GM12872 (cell line): Measurements from ENCODE around the gene SENP7.

Experiments used
- TF ChIP-seq, protein P1 (sequence below): IDR thresholded peaks from 3 replicates; pipeline ENCODE4 v1.5.1; 2011; ENCODE audit warnings: low read depth, mild to moderate bottlenecking, low read length, moderate library complexity; ENCODE audit not compliant: insufficient read depth

Gene SENP7

DNA sequence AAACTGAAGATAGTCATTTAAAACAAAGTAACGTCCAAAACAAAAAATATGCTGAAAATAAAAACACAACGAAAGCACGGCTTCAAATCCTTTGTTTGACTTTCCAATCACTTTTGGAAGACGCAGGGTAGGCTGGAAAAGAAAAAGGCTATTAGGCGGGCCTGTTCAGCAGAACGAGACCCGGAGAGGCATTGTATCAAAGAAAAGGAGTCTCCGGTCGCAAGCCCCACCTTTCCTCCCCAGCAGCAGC lies 691 bp downstream of the SENP7 start:
- TF ChIP-seq, protein P1, sequence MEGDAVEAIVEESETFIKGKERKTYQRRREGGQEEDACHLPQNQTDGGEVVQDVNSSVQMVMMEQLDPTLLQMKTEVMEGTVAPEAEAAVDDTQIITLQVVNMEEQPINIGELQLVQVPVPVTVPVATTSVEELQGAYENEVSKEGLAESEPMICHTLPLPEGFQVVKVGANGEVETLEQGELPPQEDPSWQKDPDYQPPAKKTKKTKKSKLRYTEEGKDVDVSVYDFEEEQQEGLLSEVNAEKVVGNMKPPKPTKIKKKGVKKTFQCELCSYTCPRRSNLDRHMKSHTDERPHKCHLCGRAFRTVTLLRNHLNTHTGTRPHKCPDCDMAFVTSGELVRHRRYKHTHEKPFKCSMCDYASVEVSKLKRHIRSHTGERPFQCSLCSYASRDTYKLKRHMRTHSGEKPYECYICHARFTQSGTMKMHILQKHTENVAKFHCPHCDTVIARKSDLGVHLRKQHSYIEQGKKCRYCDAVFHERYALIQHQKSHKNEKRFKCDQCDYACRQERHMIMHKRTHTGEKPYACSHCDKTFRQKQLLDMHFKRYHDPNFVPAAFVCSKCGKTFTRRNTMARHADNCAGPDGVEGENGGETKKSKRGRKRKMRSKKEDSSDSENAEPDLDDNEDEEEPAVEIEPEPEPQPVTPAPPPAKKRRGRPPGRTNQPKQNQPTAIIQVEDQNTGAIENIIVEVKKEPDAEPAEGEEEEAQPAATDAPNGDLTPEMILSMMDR: no peak

DNA sequence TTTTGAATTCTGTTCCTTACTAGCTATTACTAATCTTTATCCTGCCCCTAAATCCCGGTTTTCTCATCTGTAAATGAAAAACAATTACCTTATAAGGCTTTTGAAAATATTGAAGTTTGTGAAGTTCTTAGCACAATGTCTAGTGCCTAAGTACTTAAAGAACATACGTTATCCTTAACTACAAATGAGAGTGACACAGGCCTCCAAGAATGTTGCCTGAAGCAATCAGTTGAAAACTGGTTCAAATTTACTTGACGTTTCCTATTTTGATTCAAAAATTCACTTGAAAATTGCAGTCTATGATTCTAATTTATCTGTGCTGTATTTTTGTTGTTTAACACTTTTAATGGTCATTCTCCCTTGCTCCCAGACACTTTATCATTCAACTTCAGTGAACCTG lies 3.2 kb downstream of the SENP7 start:
- TF ChIP-seq, protein P1: no peak

DNA sequence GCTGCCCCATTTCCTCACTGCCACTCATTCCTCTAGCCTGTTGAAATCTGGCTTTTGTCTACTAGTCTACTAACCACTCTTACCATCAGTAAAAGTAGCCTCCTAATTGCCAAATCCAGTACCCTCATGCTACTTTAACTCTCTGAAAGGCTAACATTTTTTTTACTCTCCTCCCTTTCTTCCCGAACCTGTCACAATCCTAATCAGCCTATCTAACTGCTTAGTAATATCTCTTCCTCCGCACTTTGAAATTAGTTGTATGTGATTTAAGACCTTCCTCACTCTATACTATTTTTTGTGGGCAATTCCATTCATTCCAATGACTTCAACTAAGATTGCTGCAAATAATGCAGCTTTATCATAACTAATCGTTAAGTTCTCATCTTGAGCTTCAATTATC lies 3.7 kb downstream of the SENP7 start:
- TF ChIP-seq, protein P1: no peak

DNA sequence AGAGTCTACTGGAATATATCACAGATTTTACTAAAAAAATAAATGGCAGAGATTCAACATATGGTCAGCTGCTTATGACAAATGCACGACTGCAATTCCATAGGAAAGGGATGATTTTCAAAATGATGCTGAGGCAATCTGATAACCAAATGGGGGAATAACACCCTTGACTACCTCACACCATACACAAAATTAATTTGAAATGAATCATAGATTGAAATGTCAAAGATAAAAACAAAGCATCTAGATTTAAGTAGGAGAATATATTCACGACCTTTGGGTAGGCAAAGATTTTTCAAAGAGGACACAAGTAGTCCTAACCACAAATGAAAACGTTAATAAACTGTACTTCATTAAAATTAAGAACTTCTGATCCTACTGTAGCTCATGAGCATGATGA lies 11.2 kb downstream of the SENP7 start:
- TF ChIP-seq, protein P1: no peak

DNA sequence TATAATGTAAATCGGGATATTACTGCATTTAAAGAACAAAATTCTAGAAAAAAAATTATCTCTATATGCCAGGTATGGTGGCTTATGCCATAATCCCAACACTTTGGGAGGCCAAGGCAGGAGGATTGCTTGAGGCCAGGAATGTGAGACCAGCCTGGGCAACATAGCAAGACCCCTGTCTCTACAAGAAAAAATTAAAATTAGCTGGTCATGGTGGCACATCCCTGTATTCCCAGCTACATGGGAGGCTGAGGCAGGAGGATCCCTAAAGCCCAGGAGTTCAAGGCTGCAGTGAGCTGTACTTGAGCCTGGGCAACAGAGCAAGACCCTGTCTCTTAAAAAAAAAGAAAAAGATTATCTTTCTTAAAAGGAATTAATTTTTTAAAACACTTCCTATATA lies 12.8 kb downstream of the SENP7 start:
- TF ChIP-seq, protein P1: no peak

DNA sequence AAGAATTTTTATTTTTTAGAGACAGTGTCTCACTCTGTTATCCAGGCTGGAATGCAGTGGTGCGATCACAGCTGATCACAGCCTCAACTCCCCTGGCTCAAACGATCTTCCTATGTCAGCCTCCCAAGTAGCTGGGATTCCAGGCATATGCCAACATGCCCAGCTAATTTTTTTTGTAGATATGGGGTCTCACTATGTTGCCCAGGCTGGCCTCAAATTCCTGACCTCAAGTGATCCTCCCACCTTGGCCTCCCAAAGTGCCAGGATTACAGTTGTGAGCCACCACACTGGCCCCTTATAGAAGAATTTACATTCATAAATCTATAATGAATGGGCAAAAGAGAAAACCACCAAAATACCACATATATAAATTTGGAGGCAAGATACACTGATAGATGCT lies 15.2 kb downstream of the SENP7 start:
- TF ChIP-seq, protein P1: no peak

DNA sequence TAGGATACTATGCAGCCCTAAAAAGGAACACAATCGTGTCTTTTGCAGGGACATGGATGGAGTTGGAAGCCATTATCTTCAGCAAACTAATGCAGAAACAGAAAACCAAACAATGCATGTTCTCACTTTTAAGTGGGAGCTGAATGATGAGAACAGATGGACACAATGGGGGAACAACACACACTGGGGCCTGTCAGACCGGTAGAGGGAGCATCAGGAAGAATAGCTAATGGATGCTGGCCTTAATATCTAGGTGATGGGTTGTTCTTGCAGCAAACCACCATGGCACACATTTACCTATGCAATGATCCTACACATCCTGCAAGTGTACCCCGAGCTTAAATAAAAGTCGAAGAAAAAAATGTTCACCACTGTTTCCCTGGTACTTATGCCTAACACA lies 17.5 kb downstream of the SENP7 start:
- TF ChIP-seq, protein P1: no peak
